Measurements from ENCODE around the gene PPFIBP1.

DNA sequence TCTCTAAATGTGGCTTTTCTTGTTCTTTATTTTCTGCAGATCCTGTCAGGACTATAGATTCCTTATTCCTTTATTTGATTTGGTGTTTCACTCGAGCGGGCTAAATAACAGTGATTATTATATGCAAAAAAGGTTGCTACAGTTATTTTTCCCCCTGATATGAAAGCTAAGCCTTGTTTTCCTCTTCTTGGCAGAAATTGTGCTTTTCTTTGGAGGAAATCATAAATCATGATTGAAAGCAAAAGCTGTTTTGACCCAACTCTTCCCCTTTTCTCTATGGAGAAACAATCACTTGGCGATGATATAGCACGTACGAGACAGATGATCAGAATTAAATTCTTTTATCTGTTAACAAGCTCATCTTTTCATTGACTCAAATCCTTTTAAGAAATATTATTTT is 31.4 kb downstream of the PPFIBP1 start:
- TF ChIP-seq CTCF (IDR thresholded peaks at IDR 0.05) (no peak), POLR2A (IDR thresholded peaks at IDR 0.05) (no peak), EP300 (IDR thresholded peaks at IDR 0.05) (no peak)

All from suprapubic skin (tissue), 3 donors.